GM12878 (cell line): ENCODE measurements around the gene SEPTIN7. TPM values are rescaled to one million over a fixed set of nuclear protein-coding genes. Genes with fewer than 3 reads are reported as not detected.

Experiments
- ATAC-seq: fragments of 200-7000 bp; cut with Tn5 transposase; 3 replicates; pipeline ENCODE4 v1.9.1; 2020; ENCODE audit warnings: mild to moderate bottlenecking, moderate library complexity
- BruUV-seq: library from RNA; stranded (reverse); fragments of 400-500 nt; replicated peaks from 2 replicates; lab custom pipeline; 2021; lab: Mats Ljungman, UMichigan
- CTCF ChIA-PET: fragments of 300-600 bp; sonication (Branson Sonifier 250); formaldehyde crosslinking; extraction: SDS; loops from one replicate; lab custom pipeline; 2021; ENCODE audit warnings: inconsistent platforms; lab: Yijun Ruan, JAX
- POLR2A ChIA-PET: fragments of 350-600 bp; formaldehyde crosslinking; extraction: SDS; loops from one replicate; lab custom pipeline; 2021; ENCODE audit warnings: inconsistent platforms; lab: Charles Lee
- RAD21 ChIA-PET: fragments of 300-600 bp; sonication (Branson Sonifier 250); formaldehyde crosslinking; loops from one replicate; lab custom pipeline; 2023; ENCODE audit warnings: antibody characterized with exemption; ENCODE audit not compliant: unreplicated experiment; lab: Charles Lee
- SMC1A ChIA-PET: fragments of 300-600 bp; sonication (Branson Sonifier 250); formaldehyde crosslinking; loops from one replicate; lab custom pipeline; 2023; ENCODE audit not compliant: unreplicated experiment, uncharacterized antibody; lab: Charles Lee
- DNase-seq: peaks from one replicate; pipeline ENCODE4 v3.0.0-alpha.2; 2011; ENCODE audit warnings: low read depth, low spot score
- FAIRE-seq: peaks from 3 replicates; lab custom pipeline; 2011; peaks lifted over from hg19 to GRCh38; lab: Jason Lieb, UNC
- H2AFZ ChIP-seq: 2 replicates; pipeline ENCODE4 v1.6.0; 2011; ENCODE audit warnings: low read depth, low read length, control low read depth; ENCODE audit not compliant: control insufficient read depth
- H3K27ac ChIP-seq: 2 replicates; pipeline ENCODE4 v1.5.1; 2011; ENCODE audit warnings: control low read depth; ENCODE audit not compliant: control insufficient read depth, insufficient read depth
- H3K27me3 ChIP-seq, 2 experiments: replicated peaks in 1 of 2; 2 replicates each; pipeline versions ENCODE4 v1.6.0 to v1.6.1; 2011; ENCODE audit warnings: low read length in 1 of 2; ENCODE audit not compliant: control insufficient read depth in 2 of 2, insufficient read depth in 2 of 2
- H3K36me3 ChIP-seq, 2 experiments: 2 replicates each; pipeline ENCODE4 v1.5.1; 2011; ENCODE audit warnings: low read length in 1 of 2; ENCODE audit not compliant: control insufficient read depth in 2 of 2, insufficient read depth in 2 of 2
- H3K4me1 ChIP-seq: 2 replicates; pipeline ENCODE4 v1.6.1; 2011; ENCODE audit warnings: mild to moderate bottlenecking, low read length, moderate library complexity, mixed read lengths; ENCODE audit not compliant: control insufficient read depth, insufficient read depth
- H3K4me2 ChIP-seq: 2 replicates; pipeline ENCODE4 v1.6.0; 2011; ENCODE audit warnings: control low read depth; ENCODE audit not compliant: control insufficient read depth, insufficient read depth
- H3K4me3 ChIP-seq: fragments of 200-600 bp; sonication (generic); 2 replicates; pipeline ENCODE4 v1.5.1; 2016
- H3K79me2 ChIP-seq: 2 replicates; pipeline ENCODE4 v1.6.0; 2011; ENCODE audit warnings: low read length; ENCODE audit not compliant: control insufficient read depth, insufficient read depth
- H3K9ac ChIP-seq: 2 replicates; pipeline ENCODE4 v1.8.0; 2011; ENCODE audit warnings: low read length, control low read depth, mixed read lengths; ENCODE audit not compliant: control insufficient read depth, insufficient read depth
- H3K9me3 ChIP-seq: replicated peaks from 3 replicates; pipeline ENCODE4 v1.5.1; 2011; ENCODE audit warnings: mild to moderate bottlenecking, low read length; ENCODE audit not compliant: control insufficient read depth, insufficient read depth
- H4K20me1 ChIP-seq: 2 replicates; pipeline ENCODE4 v1.6.0; 2011; ENCODE audit not compliant: control insufficient read depth, insufficient read depth
- BMI1 ChIP-seq: fragments of 450-650 bp; IDR thresholded peaks from 2 replicates; pipeline ENCODE4 v1.6.1; 2016; ENCODE audit warnings: mild to moderate bottlenecking, moderate library complexity, borderline replicate concordance
- CHD4 ChIP-seq: fragments of 200-600 bp; sonication (generic); IDR thresholded peaks from 2 replicates; pipeline ENCODE4 v1.6.1; 2016; ENCODE audit warnings: mild to moderate bottlenecking
- FOXK2 ChIP-seq: fragments of 450-650 bp; IDR thresholded peaks from 2 replicates; pipeline ENCODE4 v1.6.1; 2017; ENCODE audit warnings: mild to moderate bottlenecking, moderate library complexity
- HDAC6 ChIP-seq: fragments of 200-600 bp; sonication (generic); IDR thresholded peaks from one replicate; pipeline ENCODE4 v1.8.0; 2017; ENCODE audit warnings: antibody characterized with exemption; ENCODE audit not compliant: unreplicated experiment
- IKZF2 ChIP-seq, 2 experiments: fragments of 450-650 bp; IDR thresholded peaks; 2 replicates each; pipeline ENCODE4 v1.6.1; 2017; ENCODE audit warnings: mild to moderate bottlenecking in 2 of 2, moderate library complexity in 2 of 2
- IRF4 ChIP-seq: IDR thresholded peaks from 2 replicates; pipeline ENCODE4 v1.6.1; 2011; ENCODE audit warnings: low read depth, low read length
- POLR2AphosphoS2 ChIP-seq: IDR thresholded peaks from 2 replicates; pipeline ENCODE4 v1.6.1; 2011; ENCODE audit warnings: low read depth, mild to moderate bottlenecking, low read length, improper control_type of control experiment, moderate library complexity
- RUNX3 ChIP-seq: IDR thresholded peaks from 2 replicates; pipeline ENCODE4 v1.6.1; 2012; ENCODE audit warnings: low read length, inconsistent platforms
- SMAD5 ChIP-seq: IDR thresholded peaks from 2 replicates; pipeline ENCODE4 v1.6.1; 2016; ENCODE audit warnings: antibody characterized with exemption, low read depth
- STAT1 ChIP-seq: fragments of 450-650 bp; conservative IDR thresholded peaks from 2 replicates; pipeline ENCODE4 v1.6.1; 2014; ENCODE audit warnings: antibody characterized with exemption, mild to moderate bottlenecking
- TCF7 ChIP-seq: IDR thresholded peaks from 2 replicates; pipeline ENCODE4 v1.6.1; 2014; ENCODE audit warnings: antibody characterized with exemption, borderline replicate concordance
- ZNF384 ChIP-seq: IDR thresholded peaks from 2 replicates; pipeline ENCODE4 v1.6.1; 2012; ENCODE audit warnings: low read depth, mild to moderate bottlenecking, low read length, improper control_type of control experiment, borderline replicate concordance
- WGBS: methylation state at CpG from one replicate; pipeline ENCODE4 v1.1.6; 2016; ENCODE audit warnings: low lambda C conversion rate; ENCODE audit not compliant: insufficient replicate concordance, insufficient coverage; ENCODE audit errors: missing lambda C conversion rate; 5-methylcytosine and 5-hydroxymethylcytosine counted together
- in situ Hi-C: fragments of 300-500 bp; cut with MboI; formaldehyde crosslinking; loops from 9 replicates; pipeline ENCODE4 v1.14.3; 2018; ENCODE audit warnings: mixed read lengths
- intact Hi-C: fragments of 100-400 bp; cut with micrococcal nuclease; formaldehyde crosslinking; loops from one replicate; pipeline ENCODE4 v1.14.2; 2022; ENCODE audit not compliant: unreplicated experiment
- polyA plus RNA-seq, 11 experiments: library from polyadenylated mRNA; depleted of rRNA in 4 of 11; unstranded in 6 of 11; stranded (reverse) in 5 of 11; fragments of >200 nt; fragmentation: Nextera tagmentation in 4 of 11; fragmentation: Illumina TruSeq in 1 of 11; extraction: Ambion mirVana in 4 of 11; extraction: Trizol in 1 of 11; gene quantifications; 1 replicate in 1 of 11; 2 replicates in 10 of 11; pipeline versions ENCODE4 v1.2.1 to v1.2.3, GENCODE V29; 2011 to 2016; ENCODE audit warnings: inconsistent platforms in 2 of 11, missing spikeins in 2 of 11, low read depth in 1 of 11
- total RNA-seq, 4 experiments: library from RNA; depleted of rRNA in 3 of 4; stranded (reverse); fragments of >200 nt in 3 of 4; fragmentation: Illumina TruSeq in 1 of 4; extraction: Trizol in 1 of 4; gene quantifications; 2 replicates each; pipeline versions ENCODE4 v1.2.1 to v1.2.3, GENCODE V29; 2013 to 2021
- TF ChIP-seq, protein P1 (sequence below): IDR thresholded peaks from 2 replicates; pipeline ENCODE4 v1.6.1; 2011; ENCODE audit warnings: low read depth, low read length, improper control_type of control experiment, borderline replicate concordance
- TF ChIP-seq, protein P2 (sequence below): fragments of 450-650 bp; IDR thresholded peaks from 2 replicates; pipeline ENCODE4 v1.6.1; 2016; ENCODE audit warnings: mild to moderate bottlenecking
- TF ChIP-seq, protein P3 (sequence below): IDR thresholded peaks from 2 replicates; pipeline ENCODE4 v1.6.1; 2011; ENCODE audit warnings: borderline replicate concordance, low read depth, mild to moderate bottlenecking, moderate library complexity, low read length; ENCODE audit not compliant: insufficient read depth, poor library complexity, severe bottlenecking
- TF ChIP-seq, protein P4 (sequence below): fragments of 450-650 bp; IDR thresholded peaks from 2 replicates; pipeline ENCODE4 v1.6.1; 2016; ENCODE audit warnings: mild to moderate bottlenecking

Gene SEPTIN7
- total and polyA plus RNA-seq, 10 of the 15 experiments (the other 5 are each of a cell fraction or from before 2014, with no cell fraction given): 176 to 787 (median 437) TPM

- CTCF ChIA-PET: interaction anchor here (0.8 to 7.7 kb wide), 26 partner anchors 10 to 587 kb away, joined by 3 to 99 read pairs (median 4); partner anchors contain the start of gene ANLN
- ATAC-seq (no peak), DNase-seq (no peak), FAIRE-seq (no peak)
- BruUV-seq: no TSS peak
- intact Hi-C loops: loop anchor here (5.0 kb wide), 1 partner anchor 60 kb away; no protein-coding TSS in a partner anchor
- H3K4me3 ChIP-seq: peak overlapping the region; percentile 95
- H3K36me3 ChIP-seq: no peaks in the 10 kb centered on the region
- RAD21 ChIA-PET: interaction anchor here (1.0 to 9.4 kb wide), 8 partner anchors 10 to 104 kb away, joined by 4 to 273 read pairs (median 6); no protein-coding TSS in a partner anchor
- no peaks in the 10 kb centered on the region for H3K27me3 ChIP-seq
- H3K79me2 ChIP-seq: peaks cover 80% of the 10 kb centered on the region
- SMC1A ChIA-PET: interaction anchor here (0.9 to 8.1 kb wide), 20 partner anchors 9 to 115 kb away, joined by 3 to 180 read pairs (median 5); partner anchors contain the start of gene HERPUD2
- H3K4me2 ChIP-seq: peak overlapping the region; percentile 82
- POLR2A ChIA-PET: interaction anchor here (0.7 to 8.8 kb wide), 8 partner anchors 11 to 115 kb away, joined by 3 to 124 read pairs (median 6); partner anchors contain the start of gene HERPUD2
- peaks cover 11% of the 10 kb centered on the region for H4K20me1 ChIP-seq
- no peak overlapping the region for H2AFZ ChIP-seq
- 0% methylated on average over 3 of the region's 3 CpGs for WGBS
- in situ Hi-C loops: no loop called here
- H3K27ac ChIP-seq: peak overlapping the region; percentile 99
- peaks cover 11% of the 10 kb centered on the region; the same call in 1 of the 2 replicates for H3K4me1 ChIP-seq
- H3K9me3 ChIP-seq: no peaks in the 10 kb centered on the region; the same call in 2 of the 3 replicates
- H3K9ac ChIP-seq: peak overlapping the region; percentile 96
- TF ChIP-seq, protein P1, sequence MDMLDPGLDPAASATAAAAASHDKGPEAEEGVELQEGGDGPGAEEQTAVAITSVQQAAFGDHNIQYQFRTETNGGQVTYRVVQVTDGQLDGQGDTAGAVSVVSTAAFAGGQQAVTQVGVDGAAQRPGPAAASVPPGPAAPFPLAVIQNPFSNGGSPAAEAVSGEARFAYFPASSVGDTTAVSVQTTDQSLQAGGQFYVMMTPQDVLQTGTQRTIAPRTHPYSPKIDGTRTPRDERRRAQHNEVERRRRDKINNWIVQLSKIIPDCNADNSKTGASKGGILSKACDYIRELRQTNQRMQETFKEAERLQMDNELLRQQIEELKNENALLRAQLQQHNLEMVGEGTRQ: no peak
- TF ChIP-seq TCF7 (no peak), POLR2AphosphoS2 (no peak), ZNF384 (no peak), SMAD5 (no peak), IRF4 (no peak), RUNX3 (no peak), FOXK2 (no peak), HDAC6 (no peak), BMI1 (no peak), CHD4 (no peak), STAT1 (no peak), IKZF2 (IDR thresholded peaks at IDR 0.05) (no peak)
- TF ChIP-seq, protein P2, sequence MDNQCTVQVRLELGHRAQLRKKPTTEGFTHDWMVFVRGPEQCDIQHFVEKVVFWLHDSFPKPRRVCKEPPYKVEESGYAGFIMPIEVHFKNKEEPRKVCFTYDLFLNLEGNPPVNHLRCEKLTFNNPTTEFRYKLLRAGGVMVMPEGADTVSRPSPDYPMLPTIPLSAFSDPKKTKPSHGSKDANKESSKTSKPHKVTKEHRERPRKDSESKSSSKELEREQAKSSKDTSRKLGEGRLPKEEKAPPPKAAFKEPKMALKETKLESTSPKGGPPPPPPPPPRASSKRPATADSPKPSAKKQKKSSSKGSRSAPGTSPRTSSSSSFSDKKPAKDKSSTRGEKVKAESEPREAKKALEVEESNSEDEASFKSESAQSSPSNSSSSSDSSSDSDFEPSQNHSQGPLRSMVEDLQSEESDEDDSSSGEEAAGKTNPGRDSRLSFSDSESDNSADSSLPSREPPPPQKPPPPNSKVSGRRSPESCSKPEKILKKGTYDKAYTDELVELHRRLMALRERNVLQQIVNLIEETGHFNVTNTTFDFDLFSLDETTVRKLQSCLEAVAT: peak; percentile 44; the same call in 1 of the 2 replicates
- TF ChIP-seq, protein P3, sequence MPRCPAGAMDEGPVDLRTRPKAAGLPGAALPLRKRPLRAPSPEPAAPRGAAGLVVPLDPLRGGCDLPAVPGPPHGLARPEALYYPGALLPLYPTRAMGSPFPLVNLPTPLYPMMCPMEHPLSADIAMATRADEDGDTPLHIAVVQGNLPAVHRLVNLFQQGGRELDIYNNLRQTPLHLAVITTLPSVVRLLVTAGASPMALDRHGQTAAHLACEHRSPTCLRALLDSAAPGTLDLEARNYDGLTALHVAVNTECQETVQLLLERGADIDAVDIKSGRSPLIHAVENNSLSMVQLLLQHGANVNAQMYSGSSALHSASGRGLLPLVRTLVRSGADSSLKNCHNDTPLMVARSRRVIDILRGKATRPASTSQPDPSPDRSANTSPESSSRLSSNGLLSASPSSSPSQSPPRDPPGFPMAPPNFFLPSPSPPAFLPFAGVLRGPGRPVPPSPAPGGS: no peak
- TF ChIP-seq, protein P4, sequence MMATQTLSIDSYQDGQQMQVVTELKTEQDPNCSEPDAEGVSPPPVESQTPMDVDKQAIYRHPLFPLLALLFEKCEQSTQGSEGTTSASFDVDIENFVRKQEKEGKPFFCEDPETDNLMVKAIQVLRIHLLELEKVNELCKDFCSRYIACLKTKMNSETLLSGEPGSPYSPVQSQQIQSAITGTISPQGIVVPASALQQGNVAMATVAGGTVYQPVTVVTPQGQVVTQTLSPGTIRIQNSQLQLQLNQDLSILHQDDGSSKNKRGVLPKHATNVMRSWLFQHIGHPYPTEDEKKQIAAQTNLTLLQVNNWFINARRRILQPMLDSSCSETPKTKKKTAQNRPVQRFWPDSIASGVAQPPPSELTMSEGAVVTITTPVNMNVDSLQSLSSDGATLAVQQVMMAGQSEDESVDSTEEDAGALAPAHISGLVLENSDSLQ: no peak; the same call in 1 of the 2 replicates
These were observed 1.8 kb downstream of the SEPTIN7 start for GRCh38 chr7:35802649-35803048.
